K562 (cell line): Measurements from ENCODE around the gene ZDHHC14. TPM values are rescaled to one million over a fixed set of nuclear protein-coding genes. Genes with fewer than 3 reads are reported as not detected.

Experiments
- BRD9 ChIP-seq: fragments of 450-650 bp; IDR thresholded peaks from 2 replicates; pipeline ENCODE4 v1.6.1; 2018; ENCODE audit warnings: low read depth; ENCODE audit not compliant: partially characterized antibody
- ESRRA ChIP-seq: fragments of 450-650 bp; IDR thresholded peaks from 2 replicates; pipeline ENCODE4 v1.6.1; 2014; ENCODE audit warnings: low read depth, mild to moderate bottlenecking, moderate library complexity, borderline replicate concordance
- PHF20 ChIP-seq: fragments of 450-650 bp; IDR thresholded peaks from 2 replicates; pipeline ENCODE4 v1.6.1; 2018; ENCODE audit not compliant: partially characterized antibody
- SMARCB1 ChIP-seq: IDR thresholded peaks from 2 replicates; pipeline ENCODE4 v1.6.1; 2011; ENCODE audit warnings: improper control_type of control experiment, low read depth; ENCODE audit not compliant: insufficient read length
- ZNF121 ChIP-seq: sonication (generic); formaldehyde crosslinking; conservative IDR thresholded peaks from 2 replicates; pipeline ENCODE4 v1.8.0; 2022; ENCODE audit warnings: missing genetic modification reagents
- polyA plus RNA-seq, 8 experiments: library from polyadenylated mRNA; depleted of rRNA in 4 of 8; stranded (reverse) in 5 of 8; unstranded in 3 of 8; fragments of >200 nt; fragmentation: Nextera tagmentation in 2 of 8; fragmentation: Illumina TruSeq in 1 of 8; extraction: Ambion mirVana in 2 of 8; extraction: Trizol in 1 of 8; gene quantifications; 2 replicates each; pipeline versions ENCODE4 v1.2.1 to v1.2.3, GENCODE V29; 2011 to 2014; ENCODE audit warnings: inconsistent platforms in 1 of 8, missing spikeins in 1 of 8
- total RNA-seq, 7 experiments: library from RNA; depleted of rRNA in 6 of 7; stranded (reverse); fragments of >200 nt in 6 of 7; fragmentation: Illumina TruSeq in 2 of 7; extraction: Trizol in 2 of 7; gene quantifications; 2 replicates each; pipeline versions ENCODE4 v1.2.1 to v1.2.3, GENCODE V29; 2011 to 2021; ENCODE audit warnings: low replicate concordance in 1 of 7
- TF ChIP-seq, protein P1 (sequence below): fragments of 450-650 bp; conservative IDR thresholded peaks from 2 replicates; pipeline ENCODE4 v1.6.1; 2016; ENCODE audit warnings: missing genetic modification characterization, low read depth, mild to moderate bottlenecking, control low read depth, missing compliant biosample characterization
- TF ChIP-seq, protein P2 (sequence below): fragments of 200-800 bp; sonication (Bioruptor generic); IDR thresholded peaks from 2 replicates; pipeline ENCODE4 v1.6.1; 2016; ENCODE audit warnings: missing genetic modification characterization, missing compliant biosample characterization
- TF ChIP-seq, protein P3 (sequence below): sonication (generic); formaldehyde crosslinking; IDR thresholded peaks from 2 replicates; pipeline ENCODE4 v1.8.0; 2022; ENCODE audit warnings: mild to moderate bottlenecking, missing genetic modification reagents
- TF ChIP-seq, protein P4 (sequence below): IDR thresholded peaks from 2 replicates; pipeline ENCODE4 v1.6.1; 2012; ENCODE audit warnings: low read depth, low read length, improper control_type of control experiment, borderline replicate concordance
- TF ChIP-seq, protein P5 (sequence below), 2 experiments: fragments of 200-800 bp in 1 of 2; sonication (Bioruptor generic) in 1 of 2; sonication (generic) in 1 of 2; formaldehyde crosslinking in 1 of 2; IDR thresholded peaks in 1 of 2; conservative IDR thresholded peaks in 1 of 2; 2 replicates each; pipeline versions ENCODE4 v1.5.0 to v1.6.1; 2016 to 2020; ENCODE audit warnings: missing compliant biosample characterization in 1 of 2, missing genetic modification characterization in 1 of 2, missing genetic modification reagents in 1 of 2

The ZDHHC14 gene
- total and polyA plus RNA-seq, 9 of the 15 experiments (the other 6 are each of a cell fraction or from before 2014, with no cell fraction given) = 0.92 to 23.1 (median 13.8) TPM

DNA sequence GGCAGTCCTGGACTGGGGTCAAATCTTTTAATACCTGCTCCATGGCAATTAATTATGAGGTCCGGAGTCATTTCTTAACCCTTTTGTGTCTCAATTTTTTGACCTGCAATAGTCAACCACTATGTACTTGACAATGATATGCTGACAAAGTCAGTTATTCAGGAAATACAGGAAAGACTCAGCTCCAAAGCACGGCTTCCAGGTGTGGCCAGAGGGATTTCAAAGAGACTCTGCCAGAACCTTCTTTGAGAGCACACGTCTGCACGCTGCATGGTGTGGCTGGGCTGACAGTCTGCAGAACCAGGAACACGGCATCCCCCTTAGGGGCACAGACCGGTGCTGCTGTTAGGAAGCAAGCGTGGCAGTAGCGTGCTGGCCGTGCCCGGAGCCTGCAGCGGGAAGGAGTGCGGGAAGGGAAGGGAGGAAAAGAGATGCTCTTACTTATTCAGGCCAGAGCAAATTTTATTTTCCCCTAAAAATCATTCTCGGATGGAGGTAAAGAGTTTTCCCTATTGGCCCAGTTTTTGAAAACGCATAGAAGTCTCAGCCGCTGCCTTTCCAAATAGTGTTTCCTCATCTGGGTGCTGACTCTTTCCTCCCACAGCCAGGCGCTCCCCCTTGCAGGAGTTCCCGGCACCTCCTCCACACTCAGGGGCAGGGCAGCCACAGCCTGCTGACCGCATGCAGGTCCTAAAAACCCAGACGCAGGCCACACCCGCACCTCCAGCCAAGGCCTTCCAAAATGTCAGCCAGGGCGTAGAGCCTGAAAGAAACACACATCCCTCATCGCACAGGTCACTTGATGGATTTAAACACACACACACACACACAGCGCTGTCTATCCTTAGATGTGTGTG, 254.6 kb downstream of the ZDHHC14 start (continued):
- TF ChIP-seq, protein P1, sequence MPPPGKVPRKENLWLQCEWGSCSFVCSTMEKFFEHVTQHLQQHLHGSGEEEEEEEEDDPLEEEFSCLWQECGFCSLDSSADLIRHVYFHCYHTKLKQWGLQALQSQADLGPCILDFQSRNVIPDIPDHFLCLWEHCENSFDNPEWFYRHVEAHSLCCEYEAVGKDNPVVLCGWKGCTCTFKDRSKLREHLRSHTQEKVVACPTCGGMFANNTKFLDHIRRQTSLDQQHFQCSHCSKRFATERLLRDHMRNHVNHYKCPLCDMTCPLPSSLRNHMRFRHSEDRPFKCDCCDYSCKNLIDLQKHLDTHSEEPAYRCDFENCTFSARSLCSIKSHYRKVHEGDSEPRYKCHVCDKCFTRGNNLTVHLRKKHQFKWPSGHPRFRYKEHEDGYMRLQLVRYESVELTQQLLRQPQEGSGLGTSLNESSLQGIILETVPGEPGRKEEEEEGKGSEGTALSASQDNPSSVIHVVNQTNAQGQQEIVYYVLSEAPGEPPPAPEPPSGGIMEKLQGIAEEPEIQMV (tag) = no peak
- TF ChIP-seq, protein P2, sequence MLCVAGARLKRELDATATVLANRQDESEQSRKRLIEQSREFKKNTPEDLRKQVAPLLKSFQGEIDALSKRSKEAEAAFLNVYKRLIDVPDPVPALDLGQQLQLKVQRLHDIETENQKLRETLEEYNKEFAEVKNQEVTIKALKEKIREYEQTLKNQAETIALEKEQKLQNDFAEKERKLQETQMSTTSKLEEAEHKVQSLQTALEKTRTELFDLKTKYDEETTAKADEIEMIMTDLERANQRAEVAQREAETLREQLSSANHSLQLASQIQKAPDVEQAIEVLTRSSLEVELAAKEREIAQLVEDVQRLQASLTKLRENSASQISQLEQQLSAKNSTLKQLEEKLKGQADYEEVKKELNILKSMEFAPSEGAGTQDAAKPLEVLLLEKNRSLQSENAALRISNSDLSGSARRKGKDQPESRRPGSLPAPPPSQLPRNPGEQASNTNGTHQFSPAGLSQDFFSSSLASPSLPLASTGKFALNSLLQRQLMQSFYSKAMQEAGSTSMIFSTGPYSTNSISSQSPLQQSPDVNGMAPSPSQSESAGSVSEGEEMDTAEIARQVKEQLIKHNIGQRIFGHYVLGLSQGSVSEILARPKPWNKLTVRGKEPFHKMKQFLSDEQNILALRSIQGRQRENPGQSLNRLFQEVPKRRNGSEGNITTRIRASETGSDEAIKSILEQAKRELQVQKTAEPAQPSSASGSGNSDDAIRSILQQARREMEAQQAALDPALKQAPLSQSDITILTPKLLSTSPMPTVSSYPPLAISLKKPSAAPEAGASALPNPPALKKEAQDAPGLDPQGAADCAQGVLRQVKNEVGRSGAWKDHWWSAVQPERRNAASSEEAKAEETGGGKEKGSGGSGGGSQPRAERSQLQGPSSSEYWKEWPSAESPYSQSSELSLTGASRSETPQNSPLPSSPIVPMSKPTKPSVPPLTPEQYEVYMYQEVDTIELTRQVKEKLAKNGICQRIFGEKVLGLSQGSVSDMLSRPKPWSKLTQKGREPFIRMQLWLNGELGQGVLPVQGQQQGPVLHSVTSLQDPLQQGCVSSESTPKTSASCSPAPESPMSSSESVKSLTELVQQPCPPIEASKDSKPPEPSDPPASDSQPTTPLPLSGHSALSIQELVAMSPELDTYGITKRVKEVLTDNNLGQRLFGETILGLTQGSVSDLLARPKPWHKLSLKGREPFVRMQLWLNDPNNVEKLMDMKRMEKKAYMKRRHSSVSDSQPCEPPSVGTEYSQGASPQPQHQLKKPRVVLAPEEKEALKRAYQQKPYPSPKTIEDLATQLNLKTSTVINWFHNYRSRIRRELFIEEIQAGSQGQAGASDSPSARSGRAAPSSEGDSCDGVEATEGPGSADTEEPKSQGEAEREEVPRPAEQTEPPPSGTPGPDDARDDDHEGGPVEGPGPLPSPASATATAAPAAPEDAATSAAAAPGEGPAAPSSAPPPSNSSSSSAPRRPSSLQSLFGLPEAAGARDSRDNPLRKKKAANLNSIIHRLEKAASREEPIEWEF (CRISPR knock-in tag) = no peak
- TF ChIP-seq ZNF121 (CRISPR knock-in tag) (no peak), SMARCB1 (no peak), BRD9 (no peak), PHF20 (no peak), ESRRA (peak; percentile 76; the same call in 1 of the 2 replicates)
- TF ChIP-seq, protein P3, sequence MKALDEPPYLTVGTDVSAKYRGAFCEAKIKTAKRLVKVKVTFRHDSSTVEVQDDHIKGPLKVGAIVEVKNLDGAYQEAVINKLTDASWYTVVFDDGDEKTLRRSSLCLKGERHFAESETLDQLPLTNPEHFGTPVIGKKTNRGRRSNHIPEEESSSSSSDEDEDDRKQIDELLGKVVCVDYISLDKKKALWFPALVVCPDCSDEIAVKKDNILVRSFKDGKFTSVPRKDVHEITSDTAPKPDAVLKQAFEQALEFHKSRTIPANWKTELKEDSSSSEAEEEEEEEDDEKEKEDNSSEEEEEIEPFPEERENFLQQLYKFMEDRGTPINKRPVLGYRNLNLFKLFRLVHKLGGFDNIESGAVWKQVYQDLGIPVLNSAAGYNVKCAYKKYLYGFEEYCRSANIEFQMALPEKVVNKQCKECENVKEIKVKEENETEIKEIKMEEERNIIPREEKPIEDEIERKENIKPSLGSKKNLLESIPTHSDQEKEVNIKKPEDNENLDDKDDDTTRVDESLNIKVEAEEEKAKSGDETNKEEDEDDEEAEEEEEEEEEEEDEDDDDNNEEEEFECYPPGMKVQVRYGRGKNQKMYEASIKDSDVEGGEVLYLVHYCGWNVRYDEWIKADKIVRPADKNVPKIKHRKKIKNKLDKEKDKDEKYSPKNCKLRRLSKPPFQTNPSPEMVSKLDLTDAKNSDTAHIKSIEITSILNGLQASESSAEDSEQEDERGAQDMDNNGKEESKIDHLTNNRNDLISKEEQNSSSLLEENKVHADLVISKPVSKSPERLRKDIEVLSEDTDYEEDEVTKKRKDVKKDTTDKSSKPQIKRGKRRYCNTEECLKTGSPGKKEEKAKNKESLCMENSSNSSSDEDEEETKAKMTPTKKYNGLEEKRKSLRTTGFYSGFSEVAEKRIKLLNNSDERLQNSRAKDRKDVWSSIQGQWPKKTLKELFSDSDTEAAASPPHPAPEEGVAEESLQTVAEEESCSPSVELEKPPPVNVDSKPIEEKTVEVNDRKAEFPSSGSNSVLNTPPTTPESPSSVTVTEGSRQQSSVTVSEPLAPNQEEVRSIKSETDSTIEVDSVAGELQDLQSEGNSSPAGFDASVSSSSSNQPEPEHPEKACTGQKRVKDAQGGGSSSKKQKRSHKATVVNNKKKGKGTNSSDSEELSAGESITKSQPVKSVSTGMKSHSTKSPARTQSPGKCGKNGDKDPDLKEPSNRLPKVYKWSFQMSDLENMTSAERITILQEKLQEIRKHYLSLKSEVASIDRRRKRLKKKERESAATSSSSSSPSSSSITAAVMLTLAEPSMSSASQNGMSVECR (CRISPR knock-in tag) = no peak
- TF ChIP-seq, protein P4, sequence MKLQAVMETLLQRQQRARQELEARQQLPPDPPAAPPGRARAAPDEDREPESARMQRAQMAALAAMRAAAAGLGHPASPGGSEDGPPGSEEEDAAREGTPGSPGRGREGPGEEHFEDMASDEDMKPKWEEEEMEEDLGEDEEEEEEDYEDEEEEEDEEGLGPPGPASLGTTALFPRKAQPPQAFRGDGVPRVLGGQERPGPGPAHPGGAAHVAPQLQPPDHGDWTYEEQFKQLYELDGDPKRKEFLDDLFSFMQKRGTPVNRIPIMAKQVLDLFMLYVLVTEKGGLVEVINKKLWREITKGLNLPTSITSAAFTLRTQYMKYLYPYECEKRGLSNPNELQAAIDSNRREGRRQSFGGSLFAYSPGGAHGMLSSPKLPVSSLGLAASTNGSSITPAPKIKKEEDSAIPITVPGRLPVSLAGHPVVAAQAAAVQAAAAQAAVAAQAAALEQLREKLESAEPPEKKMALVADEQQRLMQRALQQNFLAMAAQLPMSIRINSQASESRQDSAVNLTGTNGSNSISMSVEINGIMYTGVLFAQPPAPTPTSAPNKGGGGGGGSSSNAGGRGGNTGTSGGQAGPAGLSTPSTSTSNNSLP = no peak
- TF ChIP-seq, protein P5, sequence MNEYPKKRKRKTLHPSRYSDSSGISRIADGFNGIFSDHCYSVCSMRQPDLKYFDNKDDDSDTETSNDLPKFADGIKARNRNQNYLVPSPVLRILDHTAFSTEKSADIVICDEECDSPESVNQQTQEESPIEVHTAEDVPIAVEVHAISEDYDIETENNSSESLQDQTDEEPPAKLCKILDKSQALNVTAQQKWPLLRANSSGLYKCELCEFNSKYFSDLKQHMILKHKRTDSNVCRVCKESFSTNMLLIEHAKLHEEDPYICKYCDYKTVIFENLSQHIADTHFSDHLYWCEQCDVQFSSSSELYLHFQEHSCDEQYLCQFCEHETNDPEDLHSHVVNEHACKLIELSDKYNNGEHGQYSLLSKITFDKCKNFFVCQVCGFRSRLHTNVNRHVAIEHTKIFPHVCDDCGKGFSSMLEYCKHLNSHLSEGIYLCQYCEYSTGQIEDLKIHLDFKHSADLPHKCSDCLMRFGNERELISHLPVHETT (CRISPR knock-in tag; conservative IDR thresholded peaks at IDR 0.05 in 1 of 2, IDR thresholded peaks at IDR 0.05 in 1 of 2) = no peak
